HG03575 (cell line): ENCODE measurements around the gene PDE9A.

Source experiments
- ATAC-seq: cut with Tn5 transposase; IDR thresholded peaks from one replicate; pipeline ENCODE4 v1.9.1; 2021; ENCODE audit not compliant: unreplicated experiment, insufficient number of reproducible peaks, low FRiP score; ENCODE audit errors: extremely low read depth

PDE9A gene

DNA sequence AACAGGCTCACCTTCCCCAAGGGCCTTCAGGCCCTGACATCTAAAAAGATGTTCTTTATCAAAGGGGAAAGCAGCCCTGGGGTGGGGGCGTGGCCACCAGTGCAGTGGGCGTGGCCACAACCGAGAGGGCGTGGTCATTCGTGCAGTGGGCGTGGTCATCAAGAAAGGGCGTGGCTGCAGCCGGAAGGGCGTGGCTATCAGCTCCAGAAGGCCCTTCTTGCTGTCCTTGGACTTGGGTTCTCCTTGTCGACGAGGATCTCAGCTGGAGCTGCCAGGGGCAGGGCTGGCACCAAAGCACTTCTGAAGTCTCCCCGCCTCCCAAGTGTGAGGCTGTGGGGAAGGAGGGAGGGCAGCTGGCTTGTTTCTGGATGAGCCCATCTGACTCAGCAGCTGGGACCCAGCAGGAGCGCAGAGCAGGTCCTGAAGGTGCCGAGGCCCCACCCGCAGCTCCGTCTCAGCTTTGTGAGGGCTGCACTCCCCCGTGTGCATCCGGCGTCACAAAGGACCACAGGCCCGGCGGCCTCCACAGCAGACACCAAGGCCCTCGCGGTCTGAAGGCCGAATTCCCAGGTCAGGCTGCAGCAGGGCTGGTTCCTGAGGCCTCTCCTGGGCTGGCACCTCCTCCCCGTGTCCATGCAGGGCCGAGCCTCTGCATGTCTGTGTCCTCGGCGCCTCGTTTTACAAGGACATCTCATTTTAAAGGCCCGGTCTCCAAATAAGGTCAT is 12.8 kb downstream of the PDE9A start:
- no peak for ATAC-seq

DNA sequence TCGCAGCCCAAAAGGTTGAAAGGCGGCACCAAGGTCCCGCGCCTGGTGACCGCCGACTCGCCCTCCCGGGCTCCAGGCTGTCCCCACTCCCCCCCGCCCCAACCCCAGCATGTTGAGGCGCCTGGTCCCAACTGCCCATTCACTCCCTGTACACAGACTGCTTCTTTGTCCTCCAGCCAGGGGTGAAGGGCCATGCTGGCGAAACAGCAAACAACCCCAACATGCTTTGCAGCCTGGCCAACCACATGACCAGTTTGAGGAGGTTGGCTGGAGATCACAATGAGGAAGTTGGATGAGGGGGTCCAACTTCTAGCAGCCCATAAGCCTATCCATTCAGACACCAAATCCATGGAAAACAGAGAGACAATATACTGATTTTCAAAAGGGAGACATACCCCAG is 13.5 kb downstream of the PDE9A start:
- ATAC-seq, result no peak

DNA sequence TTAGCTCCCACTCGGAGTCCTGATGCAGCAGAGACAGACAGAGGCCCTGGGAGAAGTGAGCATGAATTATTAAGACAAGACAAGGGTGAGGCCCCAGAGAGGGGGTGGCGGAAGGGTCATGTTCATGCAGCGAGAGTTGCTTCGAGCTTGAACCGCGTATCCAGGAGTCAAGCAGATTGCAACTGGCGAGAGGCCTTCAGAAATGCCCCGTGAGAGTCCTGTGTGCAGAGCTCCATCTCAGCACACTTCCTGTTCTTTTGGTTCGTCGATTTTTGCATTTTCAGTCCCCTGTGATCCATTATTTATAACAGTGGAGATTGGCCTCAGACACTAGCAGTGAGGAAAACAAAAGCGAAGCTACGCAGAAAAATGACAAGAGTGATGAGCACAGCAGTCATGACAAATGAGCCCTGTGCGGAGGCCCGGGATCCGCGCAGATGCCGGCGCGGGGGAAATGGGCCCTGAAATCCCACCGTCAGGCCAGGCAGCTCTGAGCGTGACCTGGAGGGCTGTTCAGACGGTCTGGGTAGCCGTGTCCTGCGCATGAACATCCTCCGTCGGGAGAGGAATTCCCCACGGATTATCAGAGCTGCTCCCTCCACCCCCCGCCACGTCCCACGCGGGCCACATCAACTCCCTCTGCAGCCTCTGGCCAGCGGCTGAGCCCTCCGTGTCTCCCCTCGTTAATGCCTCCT is 15.0 kb downstream of the PDE9A start:
- ATAC-seq, result no peak

DNA sequence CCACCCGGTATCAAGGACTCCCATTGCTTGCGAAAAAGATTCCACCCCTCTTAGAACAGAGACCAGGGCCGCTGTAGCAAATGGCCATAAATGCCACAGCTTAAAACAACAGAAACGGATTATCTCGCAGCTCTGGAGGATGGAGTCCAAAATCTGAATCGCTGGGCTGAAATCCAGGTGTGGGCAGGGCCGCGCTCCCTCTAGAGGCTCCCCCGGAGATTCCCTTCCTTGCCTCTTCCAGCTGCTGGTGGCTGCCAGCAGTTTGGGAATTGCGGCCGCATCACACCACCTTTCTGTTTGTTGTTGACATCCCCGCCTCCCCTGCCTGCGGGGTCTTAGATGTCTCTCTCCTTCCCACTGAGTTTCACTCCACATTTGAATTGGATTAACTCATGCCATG is 15.6 kb downstream of the PDE9A start:
- ATAC-seq, result no peak

DNA sequence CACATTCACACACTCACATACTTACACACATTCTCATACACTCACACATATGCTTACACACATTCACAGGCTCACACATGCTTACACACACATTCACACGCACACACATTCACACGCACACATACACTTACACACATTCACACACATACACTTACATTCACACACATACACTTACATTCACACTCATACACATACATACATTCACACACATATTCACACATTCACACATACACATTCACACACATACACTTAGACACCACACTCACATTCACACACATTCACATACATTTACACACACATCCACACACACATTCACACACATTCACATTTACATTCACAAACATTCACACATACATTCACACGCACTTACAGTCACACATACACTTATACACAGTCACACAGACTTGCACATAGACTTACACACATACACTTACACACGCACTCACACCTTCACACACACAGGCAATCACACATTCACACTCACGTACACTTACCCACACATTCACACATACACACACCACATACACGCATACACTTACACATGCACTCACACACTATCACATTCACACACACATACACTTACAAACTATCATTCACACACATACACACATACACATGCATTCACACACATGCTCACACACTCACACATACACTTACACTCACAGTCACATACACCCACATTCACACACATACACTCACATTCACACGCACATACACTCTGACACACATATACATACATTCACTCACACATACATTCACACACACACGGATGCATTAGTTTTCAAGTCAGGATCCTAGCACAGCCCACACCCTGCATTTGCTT is 16.8 kb downstream of the PDE9A start:
- ATAC-seq, result no peak

DNA sequence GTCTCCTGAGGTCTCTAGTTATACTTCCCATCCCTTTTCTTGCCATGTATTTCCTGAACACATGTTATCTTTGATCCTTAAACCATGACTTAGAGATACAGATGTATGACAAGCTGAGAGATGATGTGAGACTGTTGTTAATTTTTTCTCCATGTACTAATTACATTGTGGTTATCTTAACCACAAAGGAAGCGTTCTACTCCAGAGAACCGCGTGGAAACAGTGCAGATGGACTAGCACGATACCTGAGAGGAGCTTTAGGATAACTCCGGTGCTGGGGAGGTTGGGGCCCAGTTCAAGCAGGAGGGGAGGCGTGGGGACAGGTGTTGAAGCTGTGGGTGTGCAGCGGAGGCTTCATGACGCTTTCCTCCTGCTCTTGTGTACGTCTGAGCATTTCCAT is 17.5 kb downstream of the PDE9A start:
- ATAC-seq, result no peak

DNA sequence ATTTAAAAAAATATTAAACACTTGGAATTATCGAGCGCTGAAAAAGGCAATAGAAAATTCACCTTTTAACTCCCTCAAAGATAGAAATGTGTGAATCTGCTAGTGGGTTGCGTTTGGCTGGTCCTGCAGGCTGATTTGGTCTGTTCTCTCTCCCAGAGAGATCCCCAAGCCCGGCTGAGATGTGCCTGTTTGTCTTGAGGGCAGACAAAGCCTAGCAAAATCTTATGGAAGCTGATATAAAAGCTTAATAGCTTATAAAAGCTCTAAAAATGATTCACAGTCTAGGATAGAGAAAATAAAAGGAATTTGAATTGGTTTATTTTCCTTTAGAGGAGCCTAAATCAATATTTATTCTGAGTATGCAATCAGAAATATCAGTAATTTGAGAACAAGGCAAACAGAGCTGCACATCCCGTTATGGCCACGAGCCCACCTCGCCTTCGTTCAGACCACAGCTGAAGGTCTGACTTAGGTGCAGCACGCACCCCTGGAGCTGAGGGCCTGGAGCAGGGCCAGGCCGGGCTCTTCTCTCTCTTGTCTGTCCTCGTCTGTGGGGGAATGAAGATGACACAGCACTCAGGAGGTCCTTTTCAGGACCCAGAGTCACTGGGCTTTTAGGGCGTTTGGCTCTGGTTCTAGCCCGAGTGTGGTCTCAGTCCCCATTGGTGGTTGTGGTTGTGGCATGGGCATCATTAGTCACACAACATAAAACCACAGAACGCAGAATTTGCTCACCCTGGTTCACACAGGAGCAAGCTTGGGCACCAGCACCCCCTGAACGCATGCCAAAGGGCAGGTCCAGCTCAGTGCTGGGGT is 18.6 kb downstream of the PDE9A start:
- no peak for ATAC-seq

DNA sequence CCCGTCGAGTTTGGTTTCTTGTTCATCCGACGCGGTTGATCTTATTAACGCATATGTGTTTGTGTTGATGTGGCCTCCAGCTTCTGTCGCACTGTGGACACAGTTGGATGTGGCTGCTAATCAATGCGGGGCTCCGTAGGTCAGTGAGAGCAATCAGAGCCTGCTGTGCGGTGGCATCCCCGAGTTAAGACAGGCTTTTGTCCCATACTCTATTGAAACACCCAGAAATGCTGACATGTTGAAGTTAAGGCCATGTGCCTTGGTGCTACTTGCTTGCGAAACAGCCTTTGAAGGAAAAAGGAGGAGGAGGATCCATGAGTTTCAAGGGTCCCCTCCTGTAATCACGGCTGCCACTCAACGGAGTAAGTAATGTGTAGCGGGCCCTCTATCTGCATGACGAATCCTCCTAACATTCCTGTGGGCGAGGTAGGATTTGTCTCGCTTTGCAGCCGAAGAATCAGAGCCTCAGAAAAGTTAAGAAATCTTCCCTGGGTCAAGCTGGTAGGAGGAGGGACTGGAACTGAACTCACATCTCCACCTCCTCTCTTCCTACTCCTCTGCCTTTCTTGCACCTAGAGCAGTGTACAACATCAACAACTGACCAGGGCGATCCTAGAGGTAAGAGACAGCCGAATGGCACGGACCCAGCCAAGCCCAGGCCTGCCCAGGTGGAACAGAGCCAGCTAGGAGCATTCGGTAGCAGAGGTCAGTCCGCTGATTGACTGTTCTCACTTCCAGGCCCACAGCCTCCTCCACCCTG is 19.5 kb downstream of the PDE9A start:
- no peak for ATAC-seq

DNA sequence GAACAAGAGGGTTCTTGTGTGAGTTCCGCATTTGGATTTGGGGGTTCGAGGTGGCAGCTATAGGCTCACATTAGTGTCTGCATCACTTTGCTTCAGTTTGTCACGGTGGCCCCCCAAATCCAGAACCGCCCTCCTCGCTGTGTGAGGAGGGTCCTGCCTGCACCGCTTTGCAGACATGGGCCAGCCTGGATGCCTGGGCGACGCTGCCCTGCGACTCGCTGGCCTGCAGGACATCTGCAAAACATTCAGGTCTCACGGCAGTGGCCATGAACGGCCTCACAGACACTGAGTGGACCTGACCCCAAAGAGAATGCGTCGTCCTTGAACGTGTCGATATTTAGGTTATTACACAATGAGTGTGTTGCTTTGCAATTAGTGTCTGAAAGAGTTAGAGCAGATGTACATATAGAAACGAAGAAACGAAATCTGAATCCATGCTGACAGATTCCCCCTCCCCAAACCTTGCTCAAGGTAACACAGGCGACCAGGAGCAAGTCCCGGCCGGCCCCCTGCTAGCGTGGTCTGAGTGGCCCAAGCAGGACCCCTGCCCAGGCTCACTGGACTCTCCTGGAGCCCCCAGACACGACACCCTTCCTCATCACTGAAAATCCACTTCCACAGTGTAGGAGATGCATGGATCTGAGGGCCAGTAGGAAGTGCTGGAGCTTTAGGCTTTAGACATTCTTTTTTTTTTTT is 20.4 kb downstream of the PDE9A start:
- ATAC-seq, result no peak

DNA sequence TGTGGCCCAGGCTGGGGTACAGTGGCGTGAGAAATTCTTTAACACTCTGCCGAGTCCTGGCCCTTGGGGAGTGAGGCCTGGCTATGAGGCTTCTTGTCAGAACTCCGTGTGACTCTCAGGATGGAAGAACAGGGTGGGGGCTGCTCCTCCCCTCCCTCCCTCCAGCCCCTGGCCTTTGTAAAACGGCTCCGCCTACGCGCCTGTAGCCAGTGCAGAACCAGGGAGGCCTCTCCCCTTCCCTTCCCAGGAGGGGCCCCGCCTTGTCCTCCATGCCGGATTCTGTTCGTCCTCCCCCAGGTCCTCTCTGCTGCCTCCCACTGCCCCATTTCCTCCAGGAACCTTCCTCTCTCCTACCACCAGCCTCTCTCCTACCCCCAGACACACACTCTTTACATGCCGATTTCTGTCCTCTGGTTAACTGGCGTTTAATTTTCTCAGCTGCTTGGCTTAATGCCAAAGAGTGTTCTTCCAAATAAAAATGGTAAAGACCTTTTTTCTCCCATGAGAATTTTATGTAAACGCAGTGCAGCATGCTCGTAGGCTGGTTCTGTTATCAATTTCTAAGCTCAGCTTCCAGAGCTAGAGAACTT is 21.0 kb downstream of the PDE9A start:
- no peak for ATAC-seq

DNA sequence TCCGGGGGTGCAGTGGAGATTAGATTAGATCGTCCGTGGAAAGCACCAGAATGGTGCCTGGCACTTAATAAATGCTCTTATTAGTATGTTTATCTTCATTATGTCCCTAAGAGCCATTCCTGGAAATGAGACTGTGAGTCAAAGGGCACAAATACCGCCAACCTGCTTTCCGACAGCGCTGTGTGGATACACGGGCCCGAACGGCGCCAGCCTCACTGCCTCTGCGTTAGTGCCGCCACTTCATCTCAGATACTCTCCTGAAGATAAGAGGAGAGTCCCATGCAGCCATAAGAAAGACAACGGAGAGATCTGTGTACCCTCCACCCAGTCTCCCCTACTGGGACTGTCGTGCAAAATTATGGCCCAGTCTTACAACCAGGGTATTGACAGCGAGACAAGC is 22.0 kb downstream of the PDE9A start:
- no peak for ATAC-seq

DNA sequence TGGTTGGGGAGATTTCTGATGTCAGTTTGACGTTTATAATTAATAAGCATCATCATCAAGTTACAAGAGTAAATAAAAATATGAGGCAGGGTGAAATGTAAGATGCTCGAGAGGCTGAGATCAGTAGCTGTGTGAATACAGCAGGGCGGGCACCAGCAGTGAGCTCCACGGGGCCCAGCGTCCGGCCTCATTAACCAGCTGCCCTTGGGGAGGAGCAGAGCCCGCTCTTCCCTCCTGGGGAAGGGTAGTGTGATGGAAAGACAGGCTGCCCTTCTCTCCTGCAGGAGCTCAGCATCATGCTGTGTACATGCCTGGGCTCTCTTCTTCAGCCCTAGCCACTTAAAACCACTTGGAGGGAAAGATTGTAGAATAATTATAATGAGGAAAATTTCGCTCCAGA is 23.4 kb downstream of the PDE9A start:
- no peak for ATAC-seq

DNA sequence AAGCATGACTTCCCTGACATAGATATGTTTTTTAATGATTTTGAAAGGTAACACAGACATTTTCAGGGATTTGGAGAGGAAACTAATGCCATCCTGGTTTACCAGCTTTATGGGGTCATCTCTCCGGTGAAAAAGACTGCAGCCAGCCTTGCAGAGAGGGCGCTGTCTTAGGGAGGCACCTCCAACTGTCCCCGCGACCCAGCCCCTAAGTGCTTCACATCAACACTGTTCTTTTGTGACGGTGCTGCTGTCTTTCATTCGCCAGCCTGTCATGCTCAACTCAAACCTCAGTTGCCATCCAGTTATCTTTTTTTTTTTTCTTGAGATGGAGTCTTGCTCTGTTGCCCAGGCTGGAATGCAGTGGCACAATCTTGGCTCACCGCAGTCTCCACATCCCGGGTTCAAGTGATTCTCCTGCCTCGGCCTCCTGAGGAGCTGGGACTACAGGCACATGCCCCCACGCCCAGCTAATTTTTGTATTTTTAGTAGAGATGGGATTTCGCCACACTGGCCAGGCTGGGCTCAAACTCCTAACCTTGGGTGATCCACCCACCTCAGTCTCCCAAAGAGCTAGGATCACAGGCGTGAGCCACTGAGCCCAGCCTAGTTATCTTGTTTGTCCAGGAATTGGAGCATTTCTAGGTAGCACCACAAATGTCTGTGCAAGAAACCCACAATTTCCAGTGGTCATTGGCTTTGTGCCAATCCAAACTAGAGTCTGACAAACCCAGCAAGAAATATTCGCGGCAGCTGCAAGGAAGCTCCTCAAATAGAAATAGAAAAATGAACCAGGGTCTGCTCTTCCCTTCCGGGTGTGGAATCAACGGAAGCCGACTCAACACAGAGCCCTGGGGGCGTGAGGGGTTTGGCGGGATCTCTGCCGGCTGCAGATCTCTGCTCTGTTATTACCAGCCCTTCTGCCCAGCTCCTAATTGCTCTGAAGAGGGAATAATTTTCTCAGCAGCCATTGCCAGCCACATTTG is 24.2 kb downstream of the PDE9A start:
- no peak for ATAC-seq

DNA sequence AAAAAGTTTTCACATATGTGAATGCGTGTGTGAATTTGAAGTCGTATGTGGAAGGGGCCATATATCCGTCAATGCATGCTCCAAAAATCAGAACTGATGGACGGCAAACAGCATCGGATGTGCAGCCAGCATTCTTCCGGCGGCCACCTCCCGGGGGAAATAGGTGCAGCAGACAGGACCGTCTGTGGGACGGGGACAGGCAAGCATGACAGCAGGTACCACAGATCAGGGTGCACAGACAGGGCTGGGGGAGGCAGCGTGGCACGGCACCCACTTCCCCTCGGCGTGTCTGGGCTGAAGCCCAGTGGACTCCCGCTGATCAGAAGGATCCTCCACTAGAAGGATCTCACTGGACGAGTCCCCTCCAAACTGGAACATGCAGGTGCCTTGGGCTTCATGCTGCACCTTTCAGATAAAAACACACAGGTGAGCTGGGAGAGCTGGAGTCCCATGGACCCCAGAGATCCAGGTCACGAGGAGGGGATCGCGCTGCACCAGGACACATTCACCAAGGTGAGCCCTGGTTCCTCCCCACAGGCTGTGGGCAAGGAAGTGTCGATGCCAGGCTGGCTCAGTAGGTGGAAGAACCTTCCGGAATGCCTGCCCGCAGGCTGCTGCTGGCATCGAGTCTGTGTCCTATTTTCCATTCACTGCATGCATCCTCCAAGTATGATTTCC is 25.3 kb downstream of the PDE9A start:
- no peak for ATAC-seq

DNA sequence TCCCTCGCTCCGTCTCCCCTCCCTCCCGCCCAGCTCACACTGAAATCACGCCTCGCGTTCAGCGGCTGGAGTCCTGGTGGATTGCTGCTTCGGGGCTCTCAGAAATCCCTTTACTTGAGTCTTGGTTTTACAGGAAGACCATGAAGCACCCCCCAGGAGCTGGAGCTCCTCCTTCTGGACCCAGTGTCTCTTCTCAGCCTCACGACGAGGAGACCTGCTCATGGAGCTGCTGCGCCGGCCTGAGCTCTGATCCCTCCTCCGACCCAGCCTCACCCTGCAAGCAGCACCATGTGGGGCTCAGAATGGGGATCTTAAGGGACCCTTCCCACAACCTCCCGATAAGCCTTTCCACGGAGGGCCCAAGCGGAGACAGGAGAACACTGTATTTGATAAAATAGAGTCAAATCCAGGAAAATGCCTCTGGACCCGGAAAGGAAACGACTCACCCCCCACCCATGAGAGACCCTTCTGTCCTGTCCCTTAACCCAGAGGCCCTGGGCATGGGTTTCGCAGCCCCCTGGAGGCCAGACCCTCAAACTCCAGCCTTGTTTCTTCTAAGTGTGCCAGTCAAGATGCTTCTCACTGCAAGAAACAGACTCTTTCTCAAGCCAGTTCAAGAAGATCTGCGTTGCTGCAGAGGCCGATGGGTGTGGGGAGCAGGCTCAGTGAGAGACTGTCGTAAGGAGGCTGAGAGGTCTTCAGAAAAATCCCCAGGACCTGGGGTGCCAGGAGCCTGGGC is 26.1 kb downstream of the PDE9A start:
- no peak for ATAC-seq

DNA sequence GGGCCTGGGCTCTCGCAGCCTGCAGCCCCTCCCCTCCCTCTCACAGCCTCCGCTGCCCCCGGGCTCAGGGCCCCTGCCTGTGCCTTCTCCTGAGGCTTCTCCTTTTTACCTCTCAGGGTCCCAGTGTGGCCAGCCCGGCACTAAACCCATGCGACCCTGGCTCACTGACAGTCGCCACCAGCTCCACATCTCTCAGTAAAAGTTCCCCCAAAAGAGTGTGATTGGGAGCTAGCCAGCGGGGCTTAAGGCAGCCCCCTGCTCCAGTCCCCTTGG is 26.6 kb downstream of the PDE9A start:
- no peak for ATAC-seq
